Adrenal gland (tissue), 5 donors: ENCODE data around the gene RHOG.

ENCODE experiments used
- CTCF ChIP-seq, 6 experiments: fragments of 450-650 bp in 4 of 6; fragments of 200-600 bp in 2 of 6; sonication (generic) in 1 of 6; IDR thresholded peaks; 1 replicate in 5 of 6; 2 replicates in 1 of 6; pipeline versions ENCODE4 v1.5.1 to v1.8.0; 2016 to 2021; ENCODE audit warnings: antibody characterized with exemption in 6 of 6, mild to moderate bottlenecking in 2 of 6, moderate library complexity in 1 of 6
- POLR2A ChIP-seq, 2 donors: fragments of 450-650 bp; IDR thresholded peaks; one replicate each; pipeline ENCODE4 v1.6.1; 2017; ENCODE audit warnings: antibody characterized with exemption in 2 of 2, mild to moderate bottlenecking in 2 of 2, moderate library complexity in 1 of 2
- donor health status: DM: no; HTN: no; CAD: no.

- no peak for TF ChIP-seq POLR2A (IDR thresholded peaks at IDR 0.05)
- TF ChIP-seq CTCF (IDR thresholded peaks at IDR 0.05): peak; percentile 31 to 61 (median 54)
Observed at GRCh38 chr11:3807909-3808860, 32.6 kb downstream of the RHOG start, which contains the start of gene PGAP2.
